Activated gamma-delta T cell (primary cell): ENCODE data around the gene PLD5.
"Not testable (repeated sequence)": the region's sequence is repeated elsewhere in the genome, so short reads cannot be mapped to it uniquely, and the experiment has no call there.

Source experiments
- DNase-seq: peaks from one replicate; lab custom pipeline; 2025; lab: John Stamatoyannopoulos, UW

Gene PLD5

GRCh38 chr1:242058582-242058981 is 465.9 kb downstream of the PLD5 start:
- not testable (repeated sequence) for DNase-seq

- DNase-seq: not testable (repeated sequence)
Observed at GRCh38 chr1:242058181-242058580, 466.3 kb downstream of the PLD5 start.

GRCh38 chr1:242057745-242058115 is 466.8 kb downstream of the PLD5 start:
- no peak for DNase-seq

- no peak for DNase-seq
Observed at GRCh38 chr1:242056988-242057744, 467.3 kb downstream of the PLD5 start.

- no peak for DNase-seq
Observed at GRCh38 chr1:242055749-242056320, 468.7 kb downstream of the PLD5 start.

GRCh38 chr1:242043165-242043564 is 481.3 kb downstream of the PLD5 start:
- DNase-seq: no peak

- no peak for DNase-seq
Observed at GRCh38 chr1:242034392-242034791, 490.1 kb downstream of the PLD5 start.

GRCh38 chr1:242033447-242033846 is 491.1 kb downstream of the PLD5 start:
- DNase-seq: no peak
